ENCODE measurements around the gene AP2A2.

Gene AP2A2

GRCh38 chr11:914204-914603 lies 11.5 kb upstream of the AP2A2 start:
- TF ChIP-seq, protein P1, sequence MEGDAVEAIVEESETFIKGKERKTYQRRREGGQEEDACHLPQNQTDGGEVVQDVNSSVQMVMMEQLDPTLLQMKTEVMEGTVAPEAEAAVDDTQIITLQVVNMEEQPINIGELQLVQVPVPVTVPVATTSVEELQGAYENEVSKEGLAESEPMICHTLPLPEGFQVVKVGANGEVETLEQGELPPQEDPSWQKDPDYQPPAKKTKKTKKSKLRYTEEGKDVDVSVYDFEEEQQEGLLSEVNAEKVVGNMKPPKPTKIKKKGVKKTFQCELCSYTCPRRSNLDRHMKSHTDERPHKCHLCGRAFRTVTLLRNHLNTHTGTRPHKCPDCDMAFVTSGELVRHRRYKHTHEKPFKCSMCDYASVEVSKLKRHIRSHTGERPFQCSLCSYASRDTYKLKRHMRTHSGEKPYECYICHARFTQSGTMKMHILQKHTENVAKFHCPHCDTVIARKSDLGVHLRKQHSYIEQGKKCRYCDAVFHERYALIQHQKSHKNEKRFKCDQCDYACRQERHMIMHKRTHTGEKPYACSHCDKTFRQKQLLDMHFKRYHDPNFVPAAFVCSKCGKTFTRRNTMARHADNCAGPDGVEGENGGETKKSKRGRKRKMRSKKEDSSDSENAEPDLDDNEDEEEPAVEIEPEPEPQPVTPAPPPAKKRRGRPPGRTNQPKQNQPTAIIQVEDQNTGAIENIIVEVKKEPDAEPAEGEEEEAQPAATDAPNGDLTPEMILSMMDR (conservative IDR thresholded peaks at IDR 0.05; ENCODE audit: low read depth, low read length) = no peak
- H3K4me3 ChIP-seq (ENCODE audit: low read length) = no peak overlapping the region
- DNase-seq (ENCODE audit: low read depth) = no peak

- TF ChIP-seq, protein P1 (conservative IDR thresholded peaks at IDR 0.05; ENCODE audit: low read depth, low read length) = no peak
- DNase-seq (ENCODE audit: low read depth) = no peak
- H3K4me3 ChIP-seq (ENCODE audit: low read length) = no peak overlapping the region
These were observed 10.7 kb upstream of the AP2A2 start for GRCh38 chr11:914747-915501.

DNA sequence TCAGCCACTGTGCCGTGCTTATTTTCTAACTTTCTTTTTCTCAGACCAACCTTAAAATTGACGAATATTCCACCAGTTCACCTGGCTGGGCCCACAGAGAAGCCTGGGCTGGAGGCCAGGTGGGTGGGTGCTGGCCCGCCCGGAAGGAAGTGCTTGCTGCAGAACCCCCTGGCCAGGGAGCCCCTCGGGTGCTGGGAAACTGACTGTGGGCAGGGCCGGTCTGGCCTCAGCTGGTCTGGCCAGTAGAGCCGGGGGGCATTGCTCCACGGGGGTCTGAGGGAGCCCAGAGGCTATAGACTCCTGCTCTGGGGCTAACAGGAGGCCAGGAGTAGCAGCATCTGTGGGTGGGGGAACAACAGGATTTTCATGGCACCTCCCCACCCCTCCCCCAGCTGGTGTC lies 8.2 kb upstream of the AP2A2 start:
- no peak for DNase-seq (ENCODE audit: low read depth)
- H3K4me3 ChIP-seq (ENCODE audit: low read length) = no peak overlapping the region
- TF ChIP-seq, protein P1 (conservative IDR thresholded peaks at IDR 0.05; ENCODE audit: low read depth, low read length) = no peak

DNA sequence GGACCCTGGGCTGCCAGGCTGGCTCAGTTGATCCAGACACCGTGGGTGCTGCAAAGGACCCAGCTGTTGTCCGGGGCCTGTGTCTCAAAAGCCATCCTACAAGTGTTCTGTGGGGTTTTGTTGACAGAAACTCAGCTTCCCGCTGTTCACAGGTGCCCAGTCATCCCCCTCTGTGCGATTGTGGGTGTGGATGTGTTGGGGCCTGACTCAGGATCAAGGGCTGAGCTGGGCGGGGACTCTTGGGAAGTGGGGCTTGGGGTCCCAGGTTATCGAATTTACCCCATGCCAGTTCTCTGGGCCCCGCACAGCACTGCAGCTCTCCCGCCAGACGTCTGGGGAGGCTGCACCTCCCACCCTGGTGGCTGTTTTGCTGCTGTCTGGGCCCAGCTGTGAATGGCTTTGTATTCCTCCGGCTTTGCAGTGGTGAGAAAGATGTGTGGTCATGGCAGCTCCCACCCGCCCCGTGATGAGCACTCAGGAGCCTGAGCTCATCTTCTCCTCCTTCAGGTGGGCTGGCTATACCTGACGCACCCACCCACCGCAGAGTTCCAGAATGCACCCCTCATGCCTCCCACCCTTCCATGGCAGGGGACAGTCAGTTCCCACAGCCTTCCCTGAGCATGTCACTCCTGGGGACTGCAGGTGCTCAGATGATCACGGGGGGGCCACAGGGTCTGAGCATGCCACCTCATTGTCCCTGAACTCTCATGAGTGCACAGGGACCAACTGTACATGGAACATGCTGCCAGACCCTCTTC lies 3.6 kb upstream of the AP2A2 start:
- no peak for DNase-seq (ENCODE audit: low read depth)
- TF ChIP-seq, protein P1 (conservative IDR thresholded peaks at IDR 0.05; ENCODE audit: low read depth, low read length) = no peak
- H3K4me3 ChIP-seq (ENCODE audit: low read length) = no peak overlapping the region

DNA sequence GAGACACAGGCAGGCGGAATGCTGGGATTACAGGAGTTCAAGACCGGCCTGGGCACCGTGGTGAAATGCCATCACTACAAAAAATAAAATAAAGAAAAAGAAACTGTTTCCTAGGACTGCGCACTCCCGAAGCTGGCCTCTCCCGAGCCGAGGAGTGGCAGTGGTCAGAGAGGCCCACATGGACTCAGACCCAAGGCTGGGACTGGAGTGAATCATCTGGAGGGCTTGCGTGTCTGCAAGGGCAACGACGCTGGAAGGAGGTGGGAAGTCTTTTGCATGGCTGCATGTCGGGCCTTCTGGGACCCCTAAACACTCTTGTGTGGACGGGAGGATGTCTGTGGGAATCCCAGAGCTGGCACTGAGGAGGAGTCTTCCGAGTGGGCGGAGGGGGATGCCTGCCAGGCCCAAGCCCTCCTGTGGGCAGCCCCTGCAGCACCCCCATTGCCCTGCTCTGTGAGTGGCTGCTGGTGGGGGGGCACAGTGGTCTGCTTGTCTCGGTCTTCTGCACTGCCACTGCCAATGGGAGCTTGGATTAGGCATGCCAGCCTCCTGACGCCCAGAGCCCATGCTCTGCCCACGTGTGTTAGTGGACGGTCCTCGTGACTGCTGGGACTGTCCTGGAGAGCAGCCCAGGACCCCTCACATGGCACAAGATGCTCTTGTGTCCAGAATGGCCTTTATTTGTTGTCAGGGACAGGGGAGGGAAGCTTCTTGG lies 1.8 kb upstream of the AP2A2 start:
- no peak overlapping the region for H3K4me3 ChIP-seq (ENCODE audit: low read length)
- TF ChIP-seq, protein P1 (conservative IDR thresholded peaks at IDR 0.05; ENCODE audit: low read depth, low read length) = no peak
- no peak for DNase-seq (ENCODE audit: low read depth)

GRCh38 chr11:924406-925157 lies 1.1 kb upstream of the AP2A2 start:
- no peak overlapping the region for H3K4me3 ChIP-seq (ENCODE audit: low read length)
- TF ChIP-seq, protein P1 (conservative IDR thresholded peaks at IDR 0.05; ENCODE audit: low read depth, low read length) = no peak
- DNase-seq (ENCODE audit: low read depth) = no peak

Data from retinal pigment epithelial cell (primary cell).